Left lung (tissue), 10 donors: ENCODE measurements around the gene MYADML2. TPM values are rescaled to one million over a fixed set of nuclear protein-coding genes. Genes with fewer than 3 reads are reported as not detected.

Experiments
- ATAC-seq: fragments of 200-7000 bp; cut with Tn5 transposase; one replicate; pipeline ENCODE4 v1.9.1; 2020; ENCODE audit warnings: moderate library complexity
- DNase-seq, 4 donors: peaks; one replicate each; pipeline ENCODE4 v3.0.0-alpha.2; 2013 to 2020
- H3K27ac ChIP-seq, 2 donors: fragments of 200-600 bp; sonication (generic) in 1 of 2; one replicate each; pipeline versions ENCODE4 v1.5.0 to v1.8.0; 2020 to 2021
- H3K27me3 ChIP-seq, 2 donors: fragments of 200-600 bp; sonication (generic) in 1 of 2; one replicate each; pipeline versions ENCODE4 v1.5.0 to v1.8.0; 2020 to 2021
- H3K36me3 ChIP-seq, 2 donors: fragments of 200-600 bp; sonication (generic) in 1 of 2; one replicate each; pipeline versions ENCODE4 v1.5.0 to v1.8.0; 2020 to 2021
- H3K4me1 ChIP-seq, 2 donors: fragments of 200-600 bp; one replicate each; pipeline ENCODE4 v1.8.0; 2021
- H3K4me3 ChIP-seq, 2 donors: fragments of 200-600 bp; sonication (generic) in 1 of 2; one replicate each; pipeline versions ENCODE4 v1.5.0 to v1.8.0; 2020 to 2021; ENCODE audit warnings: mild to moderate bottlenecking in 1 of 2
- H3K9me3 ChIP-seq, 2 donors: fragments of 200-600 bp; sonication (generic) in 1 of 2; one replicate each; pipeline versions ENCODE4 v1.5.0 to v1.8.0; 2020 to 2021
- intact Hi-C, 2 donors: fragments of 100-400 bp; cut with DNase I; formaldehyde crosslinking; loops; one replicate each; pipeline versions ENCODE4 v1.11.2 to v1.14.2; 2022
- polyA plus RNA-seq, 6 donors: library from polyadenylated mRNA; unstranded; fragments of 120-200 nt; gene quantifications; one replicate each; pipeline ENCODE4 v1.2.1, GENCODE V29; 2013; ENCODE audit not compliant: insufficient read length in 6 of 6
- total RNA-seq, 2 donors: library from RNA; stranded (reverse); fragmentation: NEBNext Ultra II Directional; extraction: Animal tissue kit (Norgen Biotek cat#: 25700); gene quantifications; one replicate each; pipeline ENCODE4 v1.2.1, GENCODE V29; 2021
- TF ChIP-seq, protein P1 (sequence below), 2 donors: fragments of 200-600 bp; sonication (generic) in 1 of 2; IDR thresholded peaks; one replicate each; pipeline versions ENCODE4 v1.5.0 to v1.8.0; 2021; ENCODE audit warnings: antibody characterized with exemption in 2 of 2
- donor health status: DM: no; HTN: yes; CAD: no.
- donor health status: DM: no; HTN: no; CAD: no.

The MYADML2 gene
- total and polyA plus RNA-seq, 8 donors: 0.08 to 0.20 (median 0.09) TPM; not detected in 3

- Histone ChIP-seq H3K27ac (no peak overlapping the region), H3K4me1 (peaks cover 0 to 34% of the 10 kb centered on the region in 2 donors), H3K27me3 (peaks cover 0 to 54% of the 10 kb centered on the region in 2 donors), H3K36me3 (peaks cover 0 to 7% of the 10 kb centered on the region in 2 donors), H3K4me3 (no peak overlapping the region), H3K9me3 (no peaks in the 10 kb centered on the region)
- DNase-seq (no peak), ATAC-seq (no peak)
- TF ChIP-seq, protein P1, sequence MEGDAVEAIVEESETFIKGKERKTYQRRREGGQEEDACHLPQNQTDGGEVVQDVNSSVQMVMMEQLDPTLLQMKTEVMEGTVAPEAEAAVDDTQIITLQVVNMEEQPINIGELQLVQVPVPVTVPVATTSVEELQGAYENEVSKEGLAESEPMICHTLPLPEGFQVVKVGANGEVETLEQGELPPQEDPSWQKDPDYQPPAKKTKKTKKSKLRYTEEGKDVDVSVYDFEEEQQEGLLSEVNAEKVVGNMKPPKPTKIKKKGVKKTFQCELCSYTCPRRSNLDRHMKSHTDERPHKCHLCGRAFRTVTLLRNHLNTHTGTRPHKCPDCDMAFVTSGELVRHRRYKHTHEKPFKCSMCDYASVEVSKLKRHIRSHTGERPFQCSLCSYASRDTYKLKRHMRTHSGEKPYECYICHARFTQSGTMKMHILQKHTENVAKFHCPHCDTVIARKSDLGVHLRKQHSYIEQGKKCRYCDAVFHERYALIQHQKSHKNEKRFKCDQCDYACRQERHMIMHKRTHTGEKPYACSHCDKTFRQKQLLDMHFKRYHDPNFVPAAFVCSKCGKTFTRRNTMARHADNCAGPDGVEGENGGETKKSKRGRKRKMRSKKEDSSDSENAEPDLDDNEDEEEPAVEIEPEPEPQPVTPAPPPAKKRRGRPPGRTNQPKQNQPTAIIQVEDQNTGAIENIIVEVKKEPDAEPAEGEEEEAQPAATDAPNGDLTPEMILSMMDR (IDR thresholded peaks at IDR 0.05): no peak
- intact Hi-C loops: no loop called here
These were observed 14.6 kb downstream of the MYADML2 start for GRCh38 chr17:81932333-81932983.

DNA sequence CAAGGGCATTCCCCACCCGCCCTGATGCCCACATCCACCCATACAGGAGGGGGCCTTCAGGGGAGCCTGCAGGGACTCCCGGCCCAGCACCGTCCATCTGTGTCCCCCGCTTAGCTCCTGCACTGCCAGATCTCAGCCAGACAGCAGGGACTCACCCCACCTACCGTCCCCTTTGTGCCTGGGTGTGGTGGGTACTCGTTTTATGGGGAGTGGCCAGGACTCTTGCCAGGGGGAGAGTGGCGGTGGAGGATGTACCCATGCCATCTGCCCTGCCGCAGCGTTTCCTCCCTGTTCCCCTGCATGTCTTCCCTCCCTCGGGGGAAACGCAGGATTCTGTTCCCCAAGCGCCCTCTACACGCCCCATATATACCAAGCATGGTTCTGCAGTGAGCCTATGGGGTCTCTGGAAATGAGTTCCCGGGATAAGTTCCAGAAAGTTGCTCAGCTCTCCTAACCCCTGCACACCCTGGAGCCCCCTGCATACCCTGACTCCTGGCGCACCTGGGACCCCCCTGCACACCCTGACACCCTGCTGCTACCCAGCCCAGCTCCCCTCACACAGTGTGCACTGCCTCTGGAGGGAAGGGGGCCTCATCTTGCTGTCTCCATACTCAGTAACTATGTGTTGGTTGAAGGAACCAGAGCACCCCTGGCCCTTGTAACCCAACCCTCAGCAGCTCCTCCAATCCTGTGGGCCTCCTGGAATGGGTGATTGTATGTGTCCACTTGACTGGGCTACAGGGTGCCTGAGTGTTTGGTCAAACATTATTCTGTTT lies 15.3 kb downstream of the MYADML2 start:
- DNase-seq: no peak

DNA sequence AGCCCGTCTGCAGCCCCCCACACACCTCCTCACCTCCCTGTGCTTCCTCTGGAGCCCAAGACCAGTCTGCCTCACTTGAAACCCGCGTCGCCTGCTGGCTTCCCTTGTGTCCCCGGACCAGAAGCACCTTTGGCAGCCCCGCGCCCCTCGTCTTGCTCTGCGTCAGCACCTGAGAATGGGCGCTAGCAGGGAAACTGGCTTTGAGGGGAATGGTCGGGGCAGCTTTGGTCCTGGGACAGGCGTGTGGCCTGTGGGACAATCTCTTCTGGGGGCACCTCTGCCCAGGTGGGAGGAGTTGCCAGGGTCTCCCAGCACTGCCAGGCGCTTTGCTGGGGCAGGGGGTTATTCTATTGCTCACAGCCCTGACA lies 15.9 kb downstream of the MYADML2 start:
- Histone ChIP-seq H3K4me3 (no peak overlapping the region), H3K27ac (no peak overlapping the region), H3K27me3 (peaks cover 0 to 45% of the 10 kb centered on the region in 2 donors), H3K36me3 (peaks cover 0 to 7% of the 10 kb centered on the region in 2 donors), H3K9me3 (no peaks in the 10 kb centered on the region), H3K4me1 (peaks cover 0 to 25% of the 10 kb centered on the region in 2 donors)
- DNase-seq: peak in 1 of 4 donors; percentile 71
- intact Hi-C loops: no loop called here
- ATAC-seq: no peak
- TF ChIP-seq, protein P1 (IDR thresholded peaks at IDR 0.05): no peak

More for the DNA sequence above, 15.3 kb downstream of the MYADML2 start:
- peak; percentile 5 for ATAC-seq
- Histone ChIP-seq H3K27me3 (peaks cover 0 to 51% of the 10 kb centered on the region in 2 donors), H3K4me3 (no peak overlapping the region), H3K9me3 (no peaks in the 10 kb centered on the region), H3K27ac (no peak overlapping the region), H3K36me3 (peaks cover 0 to 7% of the 10 kb centered on the region in 2 donors), H3K4me1 (peaks cover 0 to 28% of the 10 kb centered on the region in 2 donors)
- TF ChIP-seq, protein P1 (IDR thresholded peaks at IDR 0.05): no peak
- intact Hi-C loops: no loop called here

- H3K4me1 ChIP-seq: peaks cover 0 to 26% of the 10 kb centered on the region in 2 donors
- peak in 1 of 4 donors; percentile 66 for DNase-seq
- TF ChIP-seq, protein P1 (IDR thresholded peaks at IDR 0.05): no peak
- H3K27ac ChIP-seq: no peak overlapping the region
- no peaks in the 10 kb centered on the region for H3K9me3 ChIP-seq
- no peak for ATAC-seq
- intact Hi-C loops: no loop called here
- H3K4me3 ChIP-seq: no peak overlapping the region
- H3K27me3 ChIP-seq: peaks cover 0 to 43% of the 10 kb centered on the region in 2 donors
- H3K36me3 ChIP-seq: peaks cover 0 to 7% of the 10 kb centered on the region in 2 donors
These were observed 16.6 kb downstream of the MYADML2 start for GRCh38 chr17:81930142-81931125.
